HG03558 (cell line): Measurements from ENCODE around the gene NR2F1-AS1.

ENCODE experiments used
- ATAC-seq: cut with Tn5 transposase; IDR thresholded peaks from one replicate; pipeline ENCODE4 v1.9.1; 2021; ENCODE audit warnings: moderate number of reproducible peaks; ENCODE audit not compliant: unreplicated experiment; ENCODE audit errors: extremely low read depth

Gene NR2F1-AS1

GRCh38 chr5:93591323-93591945 lies 10.4 kb upstream of the NR2F1-AS1 start:
- ATAC-seq: no peak

- no peak for ATAC-seq
Observed at GRCh38 chr5:93590493-93590892, 9.5 kb upstream of the NR2F1-AS1 start.

- ATAC-seq: no peak
Observed at GRCh38 chr5:93589829-93590215, 8.8 kb upstream of the NR2F1-AS1 start.

GRCh38 chr5:93589152-93589828 lies 8.3 kb upstream of the NR2F1-AS1 start:
- no peak for ATAC-seq

GRCh38 chr5:93588352-93589151 lies 7.5 kb upstream of the NR2F1-AS1 start:
- ATAC-seq: no peak

GRCh38 chr5:93587597-93588351 lies 6.8 kb upstream of the NR2F1-AS1 start:
- no peak for ATAC-seq

- ATAC-seq: no peak
Observed at GRCh38 chr5:93586736-93587596, 5.9 kb upstream of the NR2F1-AS1 start.

- no peak for ATAC-seq
Observed at GRCh38 chr5:93585767-93586385, 4.9 kb upstream of the NR2F1-AS1 start.

GRCh38 chr5:93585041-93585766 lies 4.2 kb upstream of the NR2F1-AS1 start:
- ATAC-seq: no peak

GRCh38 chr5:93584596-93585040 lies 3.6 kb upstream of the NR2F1-AS1 start:
- no peak for ATAC-seq

GRCh38 chr5:93583768-93584595 lies 3.0 kb upstream of the NR2F1-AS1 start:
- ATAC-seq: no peak

- ATAC-seq: no peak
Observed at GRCh38 chr5:93583439-93583767, 2.4 kb upstream of the NR2F1-AS1 start.

GRCh38 chr5:93582677-93583438 lies 1.8 kb upstream of the NR2F1-AS1 start, which contains the start of gene NR2F1:
TSS of gene NR2F1 (plus strand) at chr5:93583222. CDS start at chr5:93585024, 1,802 bp downstream.
- ATAC-seq: no peak

- ATAC-seq: no peak
Observed at GRCh38 chr5:93582167-93582462, 1.1 kb upstream of the NR2F1-AS1 start.

GRCh38 chr5:93580063-93580926 lies 724 bp downstream of the NR2F1-AS1 start:
- no peak for ATAC-seq

- ATAC-seq: no peak
Observed at GRCh38 chr5:93579692-93580062, 1.3 kb downstream of the NR2F1-AS1 start.
